ENCODE measurements around the gene SNX21.

DNA sequence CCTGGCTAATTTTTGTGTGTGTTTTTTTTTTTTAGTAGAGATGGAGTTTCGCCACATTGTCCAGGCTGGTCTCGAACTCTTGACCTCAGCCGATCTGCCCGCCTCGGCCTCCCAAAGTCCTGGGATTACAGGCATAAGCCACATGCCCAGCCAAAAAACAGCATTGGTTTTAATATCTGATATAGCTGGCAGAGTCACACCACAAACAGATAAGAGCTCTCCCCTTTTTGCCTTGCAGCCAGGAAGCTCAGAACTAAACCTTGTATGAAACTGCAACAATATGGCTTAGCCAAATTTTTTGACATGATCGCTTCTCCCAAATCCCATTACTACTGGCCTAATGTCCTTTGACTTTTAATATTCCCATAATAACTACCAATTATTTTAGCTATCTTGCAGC is 18.7 kb downstream of the SNX21 start:
- TF ChIP-seq, protein P1, sequence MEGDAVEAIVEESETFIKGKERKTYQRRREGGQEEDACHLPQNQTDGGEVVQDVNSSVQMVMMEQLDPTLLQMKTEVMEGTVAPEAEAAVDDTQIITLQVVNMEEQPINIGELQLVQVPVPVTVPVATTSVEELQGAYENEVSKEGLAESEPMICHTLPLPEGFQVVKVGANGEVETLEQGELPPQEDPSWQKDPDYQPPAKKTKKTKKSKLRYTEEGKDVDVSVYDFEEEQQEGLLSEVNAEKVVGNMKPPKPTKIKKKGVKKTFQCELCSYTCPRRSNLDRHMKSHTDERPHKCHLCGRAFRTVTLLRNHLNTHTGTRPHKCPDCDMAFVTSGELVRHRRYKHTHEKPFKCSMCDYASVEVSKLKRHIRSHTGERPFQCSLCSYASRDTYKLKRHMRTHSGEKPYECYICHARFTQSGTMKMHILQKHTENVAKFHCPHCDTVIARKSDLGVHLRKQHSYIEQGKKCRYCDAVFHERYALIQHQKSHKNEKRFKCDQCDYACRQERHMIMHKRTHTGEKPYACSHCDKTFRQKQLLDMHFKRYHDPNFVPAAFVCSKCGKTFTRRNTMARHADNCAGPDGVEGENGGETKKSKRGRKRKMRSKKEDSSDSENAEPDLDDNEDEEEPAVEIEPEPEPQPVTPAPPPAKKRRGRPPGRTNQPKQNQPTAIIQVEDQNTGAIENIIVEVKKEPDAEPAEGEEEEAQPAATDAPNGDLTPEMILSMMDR (IDR thresholded peaks at IDR 0.05; ENCODE audit: low read length), result no peak
- TF ChIP-seq EZH2 (IDR thresholded peaks at IDR 0.05; ENCODE audit: borderline replicate concordance, low read length), result no peak
